H1 (cell line): ENCODE data around the gene SAMD9L. TPM values are rescaled to one million over a fixed set of nuclear protein-coding genes. Genes with fewer than 3 reads are reported as not detected.

Source experiments
- CEBPB ChIP-seq: IDR thresholded peaks from 2 replicates; pipeline ENCODE4 v1.6.1; 2012; ENCODE audit warnings: low read depth, low read length
- RXRA ChIP-seq: IDR thresholded peaks from 2 replicates; pipeline ENCODE4 v1.6.1; 2011; ENCODE audit warnings: low read depth, mild to moderate bottlenecking, low read length, moderate library complexity; ENCODE audit not compliant: insufficient read depth
- TAF1 ChIP-seq: IDR thresholded peaks from 2 replicates; pipeline ENCODE4 v1.6.1; 2011; ENCODE audit warnings: mild to moderate bottlenecking, low read depth, low read length
- polyA plus RNA-seq, 7 experiments: library from polyadenylated mRNA; depleted of rRNA in 3 of 7; stranded (reverse) in 5 of 7; unstranded in 2 of 7; fragments of >200 nt in 5 of 7; fragments of 200-250 nt in 2 of 7; gene quantifications; 1 replicate in 5 of 7; 2 replicates in 1 of 7; 4 replicates in 1 of 7; pipeline versions ENCODE4 v1.2.1 to v1.2.3, GENCODE V29; 2011 to 2013; ENCODE audit warnings: missing spikeins in 2 of 7, mixed read lengths in 2 of 7
- total RNA-seq: library from RNA; stranded (reverse); fragmentation: NEBNext Ultra II Directional; extraction: Animal tissue kit (Norgen Biotek cat#: 25700); gene quantifications from 2 replicates; pipeline ENCODE4 v1.2.1, GENCODE V29; 2021

Gene SAMD9L
- total and polyA plus RNA-seq, 2 of the 8 experiments (the other 6 are each of a cell fraction or from before 2014, with no cell fraction given): not detected

DNA sequence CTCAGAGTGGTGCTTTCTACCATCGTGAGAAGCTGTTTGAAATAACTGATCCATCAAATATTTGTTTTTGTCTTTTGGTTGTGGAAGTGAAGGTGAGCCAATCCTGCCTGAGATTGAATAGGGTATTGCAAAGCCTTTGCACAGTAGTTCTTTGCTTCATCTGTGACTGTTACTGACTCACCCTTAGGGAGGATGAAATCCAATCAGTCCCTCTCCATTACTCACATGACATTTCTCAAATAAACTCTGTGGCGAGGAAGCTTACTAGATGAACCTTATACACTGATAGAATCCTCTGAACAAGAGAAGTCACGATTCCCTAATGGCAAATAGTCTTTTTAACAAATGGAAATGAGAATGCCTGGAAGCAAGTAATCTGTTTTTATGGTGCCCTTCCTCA is 46.2 kb upstream of the SAMD9L start (continued):
- TF ChIP-seq RXRA (no peak), CEBPB (no peak), TAF1 (no peak)
